GM12865 (cell line): ENCODE data around the gene CSKMT.

ENCODE experiments used
- DNase-seq: peaks from one replicate; pipeline ENCODE4 v3.0.0; 2010; ENCODE audit warnings: low read depth
- H3K4me3 ChIP-seq: 2 replicates; pipeline ENCODE4 v1.5.1; 2011; ENCODE audit warnings: mild to moderate bottlenecking, low read depth, low read length, control low read depth
- CTCF ChIP-seq: IDR thresholded peaks from 2 replicates; pipeline ENCODE4 v1.5.1; 2011; ENCODE audit warnings: low read length, control low read depth, low read depth, inconsistent platforms; ENCODE audit not compliant: insufficient read depth; ENCODE audit errors: missing control alignments

CSKMT gene

GRCh38 chr11:62706850-62707247, 41.7 kb downstream of the CSKMT start:
- TF ChIP-seq CTCF, result no peak
- DNase-seq, result no peak
- no peak overlapping the region for H3K4me3 ChIP-seq

GRCh38 chr11:62707277-62707861, 42.3 kb downstream of the CSKMT start, which contains the start of the genes BSCL2 and GNG3:
BSCL2 (minus strand) TSS chr11:62707424; CDS start chr11:62707195, 229 bp downstream.
GNG3 (plus strand) TSS chr11:62707676; CDS start chr11:62708296, 620 bp downstream.
- DNase-seq, result no peak
- TF ChIP-seq CTCF, result no peak
- peak within 1 kb of the TSS; percentile 69 for H3K4me3 ChIP-seq

- no peak for DNase-seq
- peak overlapping the region; percentile 69 for H3K4me3 ChIP-seq
- TF ChIP-seq CTCF, result no peak
Measured at GRCh38 chr11:62708392-62708791, 43.3 kb downstream of the CSKMT start.

- DNase-seq, result no peak
- H3K4me3 ChIP-seq, result peak overlapping the region; percentile 69
- TF ChIP-seq CTCF, result no peak
Measured at GRCh38 chr11:62708793-62709192, 43.7 kb downstream of the CSKMT start.

- peak overlapping the region; percentile 71 for H3K4me3 ChIP-seq
- TF ChIP-seq CTCF, result no peak
- peak; percentile 99 for DNase-seq
Measured at GRCh38 chr11:62709247-62710000, 44.3 kb downstream of the CSKMT start.

GRCh38 chr11:62710001-62710345, 44.9 kb downstream of the CSKMT start:
- peak; percentile 68 for DNase-seq
- H3K4me3 ChIP-seq, result peak overlapping the region; percentile 71
- TF ChIP-seq CTCF, result no peak
